VCaP (cell line): ENCODE data around the gene LRIG2.

Experiments used
- H3K27ac ChIP-seq: fragments of 450-650 bp; 2 replicates; pipeline ENCODE4 v1.5.1; 2017
- CTCF ChIP-seq: fragments of 450-650 bp; conservative IDR thresholded peaks from 2 replicates; pipeline ENCODE4 v1.5.1; 2017; ENCODE audit warnings: mild to moderate bottlenecking, moderate library complexity

LRIG2 gene

GRCh38 chr1:113118266-113118665 lies 45.3 kb downstream of the LRIG2 start:
- H3K27ac ChIP-seq, result no peak overlapping the region
- TF ChIP-seq CTCF, result no peak

GRCh38 chr1:113123737-113124136 lies 50.7 kb downstream of the LRIG2 start:
- no peak for TF ChIP-seq CTCF
- H3K27ac ChIP-seq, result no peak overlapping the region

DNA sequence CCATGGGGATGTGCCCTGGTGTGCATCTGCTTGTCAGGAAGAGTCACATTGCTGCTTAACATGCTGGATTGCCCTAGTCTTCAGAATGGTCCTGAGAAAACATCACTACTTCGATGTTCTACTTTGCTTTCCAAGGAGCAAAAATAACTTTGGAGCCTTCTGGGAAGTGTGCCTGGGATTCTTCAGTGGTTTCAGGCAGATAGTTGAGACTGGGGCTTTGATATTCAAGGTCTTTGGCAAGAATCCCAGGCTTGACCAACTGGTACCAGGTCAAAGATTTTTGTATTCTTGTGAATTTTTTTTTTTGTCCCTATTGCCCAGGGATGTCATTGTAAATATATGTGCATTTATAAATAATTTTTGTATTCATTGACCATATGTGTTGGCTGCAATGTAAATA lies 51.4 kb downstream of the LRIG2 start:
- H3K27ac ChIP-seq, result no peak overlapping the region
- TF ChIP-seq CTCF, result no peak

GRCh38 chr1:113125517-113125916 lies 52.5 kb downstream of the LRIG2 start:
- no peak for TF ChIP-seq CTCF
- H3K27ac ChIP-seq, result no peak overlapping the region

DNA sequence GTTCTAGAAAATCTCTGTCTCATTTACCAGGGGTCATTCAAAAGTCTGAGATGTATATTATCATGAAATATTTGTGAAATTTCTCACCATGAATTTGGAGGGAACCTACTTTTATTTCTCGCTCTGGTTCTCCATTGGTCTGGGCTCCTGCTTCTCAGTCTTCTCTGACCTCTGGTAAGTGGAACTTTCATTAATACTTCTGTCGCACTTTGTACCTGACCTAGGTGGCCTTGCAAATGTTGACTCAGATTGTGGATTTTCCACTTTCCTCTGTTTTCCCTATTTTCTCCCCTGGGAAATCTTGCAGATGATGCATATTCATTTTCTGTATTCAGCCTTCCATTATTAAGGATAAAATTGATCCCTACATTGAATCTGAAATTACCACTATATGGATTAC lies 53.2 kb downstream of the LRIG2 start:
- no peak for TF ChIP-seq CTCF
- H3K27ac ChIP-seq, result no peak overlapping the region

DNA sequence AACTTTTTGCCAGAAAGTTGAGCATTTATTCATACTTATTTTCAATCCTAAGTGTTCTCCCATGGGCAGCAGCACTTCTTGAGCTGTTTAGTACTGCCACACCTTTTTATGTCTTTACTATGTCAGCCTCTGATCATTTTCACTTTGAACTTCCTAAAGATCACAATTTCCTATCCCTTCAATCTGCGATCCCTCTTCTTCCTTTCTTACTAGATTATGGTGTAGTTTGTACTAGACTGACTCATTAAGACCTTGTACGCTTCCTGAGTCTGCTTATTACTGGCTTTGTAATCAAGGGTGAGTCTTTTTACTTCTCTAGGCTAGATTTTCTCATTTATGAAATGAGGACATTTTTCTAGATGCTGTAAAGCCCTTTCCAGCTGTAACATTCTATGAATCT lies 55.1 kb downstream of the LRIG2 start:
- H3K27ac ChIP-seq, result no peak overlapping the region

DNA sequence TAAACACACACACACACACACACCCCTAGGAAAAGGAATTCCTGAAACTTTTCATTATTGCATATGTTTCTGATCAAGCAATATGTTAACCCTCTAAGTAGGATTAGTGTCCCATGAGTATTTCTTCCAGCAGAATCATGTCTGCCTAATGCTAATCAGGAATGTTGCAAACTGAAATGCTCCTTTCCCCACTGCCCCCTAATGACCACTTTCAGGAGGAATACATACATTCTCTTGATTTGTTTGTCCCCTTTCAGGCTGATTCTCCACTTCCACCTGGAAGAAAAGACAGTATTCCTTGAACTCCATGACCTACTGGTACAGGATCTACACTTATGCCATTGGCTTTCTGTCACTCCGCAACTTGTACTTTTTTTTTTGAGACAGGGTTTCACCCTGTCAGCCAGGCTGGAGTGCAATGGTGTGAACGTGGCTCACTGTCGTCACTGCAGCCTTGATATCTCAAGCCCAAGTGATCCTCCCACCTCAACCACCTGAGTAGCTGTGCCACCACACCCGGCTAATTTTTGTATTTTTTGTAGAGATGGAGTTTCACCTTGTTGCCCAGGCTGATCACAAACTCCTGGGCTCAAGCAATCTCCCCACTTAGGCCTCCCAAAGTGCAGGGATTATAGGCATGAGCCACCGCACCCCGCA lies 56.7 kb downstream of the LRIG2 start:
- no peak overlapping the region for H3K27ac ChIP-seq
- TF ChIP-seq CTCF, result no peak

More for the DNA sequence above, 55.1 kb downstream of the LRIG2 start:
- TF ChIP-seq CTCF, result no peak
